ENCODE measurements around the gene GET3.
"Not testable (repeated sequence)": the region's sequence is repeated elsewhere in the genome, so short reads cannot be mapped to it uniquely, and the experiment has no call there.

GET3 gene

DNA sequence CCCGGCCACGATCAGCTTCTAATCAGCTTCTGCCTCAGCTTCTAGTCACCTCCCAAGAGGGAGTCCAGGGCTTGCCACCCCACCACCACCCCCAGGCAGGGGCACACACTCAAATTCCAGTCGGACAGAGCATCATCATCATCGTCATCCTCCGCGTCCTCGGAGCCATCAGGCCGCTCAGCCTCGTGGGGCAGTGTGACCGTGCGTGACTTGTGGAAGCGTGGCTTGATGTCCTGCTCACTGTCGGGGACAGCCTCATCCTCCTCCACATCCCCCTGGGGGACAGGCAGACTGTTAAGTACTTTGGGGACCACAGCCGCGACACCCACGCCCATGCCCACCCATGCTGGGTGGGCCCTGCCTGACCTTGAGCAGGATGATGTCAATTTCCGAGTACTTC, 26.1 kb upstream of the GET3 start:
- no peak for DNase-seq
- Mint-ChIP-seq H3K4me1 (no peaks in the 10 kb centered on the region), H3K9me3 (peaks cover 10% of the 10 kb centered on the region), H3K27ac (no peak overlapping the region), H3K4me3 (no peak overlapping the region), H3K36me3 (ENCODE audit: low read depth) (peaks cover 83% of the 10 kb centered on the region), H3K27me3 (ENCODE audit: low read depth, poor library complexity) (no peaks in the 10 kb centered on the region)
- TF ChIP-seq, protein P1, sequence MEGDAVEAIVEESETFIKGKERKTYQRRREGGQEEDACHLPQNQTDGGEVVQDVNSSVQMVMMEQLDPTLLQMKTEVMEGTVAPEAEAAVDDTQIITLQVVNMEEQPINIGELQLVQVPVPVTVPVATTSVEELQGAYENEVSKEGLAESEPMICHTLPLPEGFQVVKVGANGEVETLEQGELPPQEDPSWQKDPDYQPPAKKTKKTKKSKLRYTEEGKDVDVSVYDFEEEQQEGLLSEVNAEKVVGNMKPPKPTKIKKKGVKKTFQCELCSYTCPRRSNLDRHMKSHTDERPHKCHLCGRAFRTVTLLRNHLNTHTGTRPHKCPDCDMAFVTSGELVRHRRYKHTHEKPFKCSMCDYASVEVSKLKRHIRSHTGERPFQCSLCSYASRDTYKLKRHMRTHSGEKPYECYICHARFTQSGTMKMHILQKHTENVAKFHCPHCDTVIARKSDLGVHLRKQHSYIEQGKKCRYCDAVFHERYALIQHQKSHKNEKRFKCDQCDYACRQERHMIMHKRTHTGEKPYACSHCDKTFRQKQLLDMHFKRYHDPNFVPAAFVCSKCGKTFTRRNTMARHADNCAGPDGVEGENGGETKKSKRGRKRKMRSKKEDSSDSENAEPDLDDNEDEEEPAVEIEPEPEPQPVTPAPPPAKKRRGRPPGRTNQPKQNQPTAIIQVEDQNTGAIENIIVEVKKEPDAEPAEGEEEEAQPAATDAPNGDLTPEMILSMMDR (IDR thresholded peaks at IDR 0.05): no peak

DNA sequence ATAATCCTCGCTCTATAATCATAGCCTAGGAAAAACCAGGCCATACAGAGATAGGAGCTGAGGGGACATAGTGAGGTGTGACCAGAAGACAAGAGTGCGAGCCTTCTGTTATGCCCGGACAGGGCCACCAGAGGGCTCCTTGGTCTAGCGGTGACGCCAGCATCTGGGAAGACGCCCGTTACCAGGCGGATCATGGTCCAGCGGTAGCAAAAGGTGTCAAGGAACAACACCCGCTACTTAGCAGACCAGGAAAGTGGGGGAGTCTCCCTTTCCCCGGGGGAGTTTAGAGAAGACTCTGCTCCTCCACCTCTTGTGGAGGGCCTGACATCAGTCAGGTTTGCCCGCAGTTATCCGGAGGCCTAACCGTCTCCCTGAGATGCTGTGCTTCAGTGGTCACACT, 25.2 kb upstream of the GET3 start:
- not testable (repeated sequence) for H3K4me1 Mint-ChIP-seq; H3K27me3 Mint-ChIP-seq (ENCODE audit: low read depth, poor library complexity); DNase-seq; H3K27ac Mint-ChIP-seq; H3K4me3 Mint-ChIP-seq
- H3K9me3 Mint-ChIP-seq: peaks cover 10% of the 10 kb centered on the region
- TF ChIP-seq, protein P1 (IDR thresholded peaks at IDR 0.05): peak; percentile 29
- peaks cover 82% of the 10 kb centered on the region for H3K36me3 Mint-ChIP-seq (ENCODE audit: low read depth)

DNA sequence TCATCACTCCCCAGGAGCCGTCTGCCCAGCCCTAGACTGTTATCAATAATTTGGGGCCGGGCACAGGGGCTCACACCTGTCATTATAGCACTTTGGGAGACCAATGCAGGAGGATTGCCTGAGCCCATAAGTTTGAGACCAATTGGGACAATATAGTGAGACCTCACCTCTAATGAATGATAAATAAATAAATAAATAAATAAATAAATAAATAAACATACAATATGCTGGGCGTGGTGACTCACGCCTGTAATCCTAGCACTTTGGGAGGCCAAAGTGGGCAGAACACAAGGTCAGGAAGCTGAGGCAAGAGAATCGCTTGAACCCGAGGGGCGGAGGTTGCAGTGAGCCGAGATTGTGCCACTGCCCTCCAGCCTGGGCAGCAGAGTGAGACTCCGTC, 24.0 kb upstream of the GET3 start:
- H3K4me1 Mint-ChIP-seq; H3K27ac Mint-ChIP-seq; DNase-seq; H3K27me3 Mint-ChIP-seq (ENCODE audit: low read depth, poor library complexity); H3K4me3 Mint-ChIP-seq: not testable (repeated sequence)
- peaks cover 10% of the 10 kb centered on the region for H3K9me3 Mint-ChIP-seq
- H3K36me3 Mint-ChIP-seq (ENCODE audit: low read depth): peaks cover 79% of the 10 kb centered on the region

DNA sequence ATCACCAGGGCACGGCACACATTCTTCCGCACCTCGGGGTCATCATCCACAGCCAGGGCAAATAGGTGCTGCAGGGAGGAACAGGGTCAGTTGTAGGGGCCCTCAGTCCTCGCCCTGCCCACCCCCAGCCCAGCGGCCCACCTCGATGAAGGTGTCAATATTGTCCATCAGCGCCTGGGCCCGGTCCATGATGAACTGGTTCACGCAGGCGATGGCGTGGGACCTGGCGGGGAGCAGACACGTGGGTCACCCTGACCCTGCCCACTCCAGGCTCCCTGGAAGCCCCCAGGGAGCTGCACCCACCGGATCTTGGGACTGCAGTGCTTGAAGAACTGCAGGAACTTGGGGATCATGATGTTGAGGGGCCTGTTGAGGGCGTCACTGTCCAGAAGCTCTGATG, 22.2 kb upstream of the GET3 start:
- no peaks in the 10 kb centered on the region for H3K27me3 Mint-ChIP-seq (ENCODE audit: low read depth, poor library complexity)
- TF ChIP-seq, protein P1 (IDR thresholded peaks at IDR 0.05): no peak
- peaks cover 5% of the 10 kb centered on the region for H3K4me1 Mint-ChIP-seq
- H3K9me3 Mint-ChIP-seq: peaks cover 10% of the 10 kb centered on the region
- no peak overlapping the region for H3K4me3 Mint-ChIP-seq
- H3K36me3 Mint-ChIP-seq (ENCODE audit: low read depth): peaks cover 75% of the 10 kb centered on the region
- DNase-seq: no peak
- H3K27ac Mint-ChIP-seq: no peak overlapping the region

DNA sequence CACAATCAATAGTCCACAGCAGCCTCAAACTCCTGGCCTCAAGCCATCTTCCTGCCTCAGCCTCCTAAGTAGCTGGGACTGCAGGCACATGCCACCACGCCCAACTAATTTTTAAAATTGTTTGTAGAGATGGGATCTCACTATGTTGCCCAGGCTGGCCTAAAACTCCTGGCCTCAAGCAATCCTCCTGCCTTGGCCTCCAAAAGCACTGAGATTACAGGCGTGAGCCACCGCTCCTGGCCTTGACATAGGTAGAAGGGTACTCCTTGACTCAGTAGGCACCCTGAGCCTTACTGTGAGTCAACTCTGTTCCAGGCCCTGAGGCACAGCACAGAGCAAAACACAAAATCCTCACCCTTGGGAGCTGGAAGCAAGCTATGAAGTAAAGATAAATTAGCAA, 21.4 kb upstream of the GET3 start:
- H3K27ac Mint-ChIP-seq: no peak overlapping the region
- no peak overlapping the region for H3K4me3 Mint-ChIP-seq
- peaks cover 72% of the 10 kb centered on the region for H3K36me3 Mint-ChIP-seq (ENCODE audit: low read depth)
- TF ChIP-seq, protein P1 (IDR thresholded peaks at IDR 0.05): no peak
- H3K27me3 Mint-ChIP-seq (ENCODE audit: low read depth, poor library complexity): no peaks in the 10 kb centered on the region
- peaks cover 12% of the 10 kb centered on the region for H3K4me1 Mint-ChIP-seq
- no peak for DNase-seq
- peaks cover 10% of the 10 kb centered on the region for H3K9me3 Mint-ChIP-seq

DNA sequence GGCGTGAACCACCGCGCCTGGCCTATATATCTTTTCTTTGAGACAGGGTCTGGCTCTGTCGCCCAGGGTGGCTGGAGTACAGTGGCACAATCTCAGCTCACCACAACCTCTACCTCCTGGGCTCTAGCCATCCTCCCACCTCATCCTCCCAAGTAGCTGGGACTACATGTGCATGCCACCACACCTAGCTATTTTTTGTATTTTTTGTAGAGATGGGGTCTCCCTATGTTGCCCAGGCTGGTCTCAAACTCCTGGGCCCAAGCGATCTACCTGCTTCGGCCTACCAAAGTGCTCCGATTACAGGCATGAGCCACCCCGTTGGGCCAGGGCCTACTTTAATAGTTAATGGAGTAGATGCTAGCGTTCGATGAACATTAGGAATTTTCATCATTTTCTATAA, 17.0 kb upstream of the GET3 start:
- Mint-ChIP-seq H3K4me1 (peaks cover 30% of the 10 kb centered on the region), H3K36me3 (ENCODE audit: low read depth) (peaks cover 36% of the 10 kb centered on the region), H3K9me3 (no peaks in the 10 kb centered on the region), H3K27ac (peak overlapping the region; percentile 87), H3K27me3 (ENCODE audit: low read depth, poor library complexity) (no peaks in the 10 kb centered on the region), H3K4me3 (peak overlapping the region; percentile 78)
- no peak for DNase-seq
- TF ChIP-seq, protein P1 (IDR thresholded peaks at IDR 0.05): no peak

Data from nephron progenitor cell (in vitro differentiated cells).